Right atrium auricular region (tissue), 2 donors: ENCODE measurements around the gene CSMD2. TPM values are rescaled to one million over a fixed set of nuclear protein-coding genes. Genes with fewer than 3 reads are reported as not detected.

ENCODE experiments used
- DNase-seq: peaks from one replicate; pipeline ENCODE4 v3.0.0-alpha.2; 2019; ENCODE audit warnings: low spot score
- H3K27ac ChIP-seq, 2 donors: fragments of 200-600 bp; sonication (generic); 1 replicate in 1 of 2; 2 replicates in 1 of 2; pipeline ENCODE4 v1.5.1; 2016 to 2019
- H3K27me3 ChIP-seq, 2 donors: fragments of 200-600 bp; sonication (generic); one replicate each; pipeline versions ENCODE4 v1.5.1 to v1.6.0; 2017 to 2019
- H3K36me3 ChIP-seq: fragments of 200-600 bp; sonication (generic); one replicate; pipeline ENCODE4 v1.5.1; 2016
- H3K4me1 ChIP-seq, 2 donors: fragments of 200-600 bp; sonication (generic); one replicate each; pipeline versions ENCODE4 v1.5.1 to v1.6.0; 2017 to 2019
- H3K4me3 ChIP-seq, 2 donors: fragments of 200-600 bp; sonication (generic); 1 replicate in 1 of 2; 2 replicates in 1 of 2; pipeline ENCODE4 v1.5.1; 2017 to 2019; ENCODE audit warnings: mild to moderate bottlenecking in 1 of 2, moderate library complexity in 1 of 2
- H3K9me3 ChIP-seq, 2 donors: fragments of 200-600 bp; sonication (generic); one replicate each; pipeline ENCODE4 v1.5.1; 2019
- total RNA-seq, 2 donors: library from RNA; depleted of rRNA; stranded (reverse); fragments of >200 nt; gene quantifications; one replicate each; pipeline ENCODE4 v1.1.0, GENCODE V29; 2016
- TF ChIP-seq, protein P1 (sequence below), 2 donors: fragments of 200-600 bp; sonication (generic); IDR thresholded peaks; one replicate each; pipeline ENCODE4 v1.5.1; 2019; ENCODE audit warnings: antibody characterized with exemption in 2 of 2

CSMD2 gene
- total RNA-seq, 2 donors from 2014 or later, result 0.39 to 0.44 TPM

- TF ChIP-seq, protein P1, sequence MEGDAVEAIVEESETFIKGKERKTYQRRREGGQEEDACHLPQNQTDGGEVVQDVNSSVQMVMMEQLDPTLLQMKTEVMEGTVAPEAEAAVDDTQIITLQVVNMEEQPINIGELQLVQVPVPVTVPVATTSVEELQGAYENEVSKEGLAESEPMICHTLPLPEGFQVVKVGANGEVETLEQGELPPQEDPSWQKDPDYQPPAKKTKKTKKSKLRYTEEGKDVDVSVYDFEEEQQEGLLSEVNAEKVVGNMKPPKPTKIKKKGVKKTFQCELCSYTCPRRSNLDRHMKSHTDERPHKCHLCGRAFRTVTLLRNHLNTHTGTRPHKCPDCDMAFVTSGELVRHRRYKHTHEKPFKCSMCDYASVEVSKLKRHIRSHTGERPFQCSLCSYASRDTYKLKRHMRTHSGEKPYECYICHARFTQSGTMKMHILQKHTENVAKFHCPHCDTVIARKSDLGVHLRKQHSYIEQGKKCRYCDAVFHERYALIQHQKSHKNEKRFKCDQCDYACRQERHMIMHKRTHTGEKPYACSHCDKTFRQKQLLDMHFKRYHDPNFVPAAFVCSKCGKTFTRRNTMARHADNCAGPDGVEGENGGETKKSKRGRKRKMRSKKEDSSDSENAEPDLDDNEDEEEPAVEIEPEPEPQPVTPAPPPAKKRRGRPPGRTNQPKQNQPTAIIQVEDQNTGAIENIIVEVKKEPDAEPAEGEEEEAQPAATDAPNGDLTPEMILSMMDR (IDR thresholded peaks at IDR 0.05), result no peak
- no peaks in the 10 kb centered on the region for H3K27me3 ChIP-seq
These were observed 221.1 kb downstream of the CSMD2 start for GRCh38 chr1:33943978-33944377.

DNA sequence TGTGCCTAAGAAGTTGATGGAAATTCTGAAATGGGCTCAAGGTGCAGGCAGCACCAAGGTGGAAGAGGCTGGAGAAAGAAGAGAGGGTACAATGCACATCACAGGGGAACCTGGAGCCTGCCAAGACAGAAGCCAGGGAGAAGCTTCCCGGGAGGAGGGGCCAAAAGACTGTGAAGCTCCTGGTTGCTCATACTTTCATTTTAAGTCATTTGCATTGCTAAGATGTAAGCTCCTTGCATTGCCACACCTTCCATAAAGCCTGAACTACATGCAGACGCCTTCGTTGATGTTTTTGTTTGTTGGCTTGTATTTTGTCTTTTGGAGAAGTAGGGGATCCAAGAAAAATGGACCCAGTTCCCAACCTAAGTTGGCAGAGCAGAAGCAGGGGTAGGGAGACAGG lies 232.2 kb downstream of the CSMD2 start:
- no peaks in the 10 kb centered on the region for H3K36me3 ChIP-seq
- no peaks in the 10 kb centered on the region for H3K9me3 ChIP-seq
- no peaks in the 10 kb centered on the region for H3K4me1 ChIP-seq
- H3K4me3 ChIP-seq, result no peak overlapping the region
- H3K27ac ChIP-seq, result no peak overlapping the region
- H3K27me3 ChIP-seq, result no peaks in the 10 kb centered on the region
- DNase-seq, result no peak
- TF ChIP-seq, protein P1 (IDR thresholded peaks at IDR 0.05), result no peak

More at GRCh38 chr1:33943978-33944377, 221.1 kb downstream of the CSMD2 start:
- H3K4me3 ChIP-seq, result no peak overlapping the region
- H3K9me3 ChIP-seq, result no peaks in the 10 kb centered on the region
- H3K4me1 ChIP-seq, result no peaks in the 10 kb centered on the region
- no peak overlapping the region for H3K27ac ChIP-seq
- no peaks in the 10 kb centered on the region for H3K36me3 ChIP-seq
- no peak for DNase-seq

GRCh38 chr1:33931111-33931475 lies 233.9 kb downstream of the CSMD2 start:
- no peak overlapping the region for H3K4me3 ChIP-seq
- no peak overlapping the region for H3K27ac ChIP-seq
- H3K36me3 ChIP-seq, result no peaks in the 10 kb centered on the region
- H3K4me1 ChIP-seq, result no peaks in the 10 kb centered on the region
- TF ChIP-seq, protein P1 (IDR thresholded peaks at IDR 0.05), result no peak
- no peaks in the 10 kb centered on the region for H3K9me3 ChIP-seq
- no peaks in the 10 kb centered on the region for H3K27me3 ChIP-seq
- DNase-seq, result no peak

- DNase-seq, result no peak
- Histone ChIP-seq H3K4me1 (no peaks in the 10 kb centered on the region), H3K4me3 (no peak overlapping the region), H3K36me3 (no peaks in the 10 kb centered on the region), H3K27ac (no peak overlapping the region), H3K9me3 (no peaks in the 10 kb centered on the region), H3K27me3 (no peaks in the 10 kb centered on the region)
- TF ChIP-seq, protein P1 (IDR thresholded peaks at IDR 0.05), result no peak
These were observed 234.5 kb downstream of the CSMD2 start for GRCh38 chr1:33930346-33931110.

- no peak for DNase-seq
- no peak overlapping the region for H3K4me3 ChIP-seq
- no peaks in the 10 kb centered on the region for H3K27me3 ChIP-seq
- TF ChIP-seq, protein P1 (IDR thresholded peaks at IDR 0.05), result no peak
- peaks cover 0 to 7% of the 10 kb centered on the region in 2 donors for H3K9me3 ChIP-seq
- H3K4me1 ChIP-seq, result no peaks in the 10 kb centered on the region
- H3K36me3 ChIP-seq, result no peaks in the 10 kb centered on the region
- no peak overlapping the region for H3K27ac ChIP-seq
These were observed 236.8 kb downstream of the CSMD2 start for GRCh38 chr1:33928251-33928650.

DNA sequence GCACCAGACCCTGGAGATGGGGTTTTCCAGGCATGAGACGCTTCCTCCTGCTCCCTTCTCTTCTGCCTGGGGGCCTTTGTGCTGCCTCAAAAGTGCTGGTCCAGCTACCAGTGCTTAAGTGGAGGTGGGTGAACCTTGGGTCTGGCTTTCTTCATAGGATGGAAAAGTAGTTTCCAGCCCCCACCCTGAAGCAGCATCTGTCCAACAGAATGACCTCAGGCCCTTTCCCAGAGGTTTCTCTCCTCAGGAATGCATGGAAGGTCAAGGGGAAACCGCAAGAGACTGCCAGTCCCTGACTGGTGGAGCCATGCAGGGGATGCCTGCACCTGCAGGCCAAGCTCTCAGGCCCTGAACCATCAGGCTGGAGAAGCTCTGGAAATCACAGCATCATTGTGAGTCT lies 237.3 kb downstream of the CSMD2 start:
- DNase-seq, result no peak
- peaks cover 0 to 7% of the 10 kb centered on the region in 2 donors for H3K9me3 ChIP-seq
- H3K4me1 ChIP-seq, result no peaks in the 10 kb centered on the region
- H3K36me3 ChIP-seq, result no peaks in the 10 kb centered on the region
- H3K27me3 ChIP-seq, result no peaks in the 10 kb centered on the region
- H3K4me3 ChIP-seq, result no peak overlapping the region
- H3K27ac ChIP-seq, result no peak overlapping the region
- TF ChIP-seq, protein P1 (IDR thresholded peaks at IDR 0.05), result no peak
